GM21367 (cell line): ENCODE measurements around the gene STOML2.
"Not testable (repeated sequence)": the region's sequence is repeated elsewhere in the genome, so short reads cannot be mapped to it uniquely, and the experiment has no call there.

ENCODE experiments used
- ATAC-seq: cut with Tn5 transposase; IDR thresholded peaks from one replicate; pipeline ENCODE4 v1.9.1; 2021; ENCODE audit not compliant: unreplicated experiment

The STOML2 gene, protein sequence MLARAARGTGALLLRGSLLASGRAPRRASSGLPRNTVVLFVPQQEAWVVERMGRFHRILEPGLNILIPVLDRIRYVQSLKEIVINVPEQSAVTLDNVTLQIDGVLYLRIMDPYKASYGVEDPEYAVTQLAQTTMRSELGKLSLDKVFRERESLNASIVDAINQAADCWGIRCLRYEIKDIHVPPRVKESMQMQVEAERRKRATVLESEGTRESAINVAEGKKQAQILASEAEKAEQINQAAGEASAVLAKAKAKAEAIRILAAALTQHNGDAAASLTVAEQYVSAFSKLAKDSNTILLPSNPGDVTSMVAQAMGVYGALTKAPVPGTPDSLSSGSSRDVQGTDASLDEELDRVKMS

DNA sequence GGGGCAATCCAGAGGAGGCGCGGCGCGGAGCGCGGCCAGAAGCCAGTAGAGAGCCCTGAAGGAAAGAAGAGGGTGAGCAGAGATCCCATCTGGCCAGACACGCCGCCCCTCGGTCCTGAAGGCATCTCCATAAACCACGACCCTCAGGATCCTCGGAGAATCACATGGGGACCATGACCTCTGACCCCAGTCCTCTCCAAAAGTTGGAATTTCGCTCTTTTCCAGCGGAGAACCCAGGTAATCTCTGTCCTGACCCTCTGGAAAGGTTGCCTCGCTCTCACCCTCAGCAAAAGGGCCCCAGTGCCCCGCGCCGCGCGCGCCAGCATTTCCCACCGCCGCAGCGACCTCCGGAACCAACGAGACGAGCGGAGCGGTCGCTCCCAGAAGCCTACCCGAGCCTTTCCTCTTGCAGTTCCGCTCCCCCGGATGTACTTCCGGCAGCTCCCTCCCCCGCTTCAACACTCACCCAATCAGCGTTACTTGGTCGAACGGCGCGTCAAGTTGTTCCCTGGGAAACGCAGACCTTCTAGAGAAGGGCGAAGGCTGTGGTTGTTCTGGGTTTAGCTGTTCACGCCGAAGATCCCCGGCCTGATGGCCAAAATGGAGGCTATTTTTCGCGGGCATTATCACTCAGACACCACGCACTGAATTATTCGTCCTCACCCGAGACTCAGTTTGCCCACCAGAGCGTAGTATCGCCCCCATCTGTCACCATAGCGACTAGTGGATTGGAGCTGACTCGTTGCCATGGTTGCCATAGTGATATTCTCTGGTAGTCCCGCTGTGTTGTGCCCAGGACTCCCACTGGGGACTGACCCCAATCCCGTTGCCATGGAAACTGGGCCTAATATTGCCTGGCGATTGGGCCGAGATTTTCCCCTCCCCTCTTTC lies at the start of gene STOML2:
Gene STOML2, minus strand, starts transcription at position 363 of the 891 bp plus-strand sequence. Its CDS starts 37 bp downstream, at position 326.
- ATAC-seq, result peak; percentile 86

DNA sequence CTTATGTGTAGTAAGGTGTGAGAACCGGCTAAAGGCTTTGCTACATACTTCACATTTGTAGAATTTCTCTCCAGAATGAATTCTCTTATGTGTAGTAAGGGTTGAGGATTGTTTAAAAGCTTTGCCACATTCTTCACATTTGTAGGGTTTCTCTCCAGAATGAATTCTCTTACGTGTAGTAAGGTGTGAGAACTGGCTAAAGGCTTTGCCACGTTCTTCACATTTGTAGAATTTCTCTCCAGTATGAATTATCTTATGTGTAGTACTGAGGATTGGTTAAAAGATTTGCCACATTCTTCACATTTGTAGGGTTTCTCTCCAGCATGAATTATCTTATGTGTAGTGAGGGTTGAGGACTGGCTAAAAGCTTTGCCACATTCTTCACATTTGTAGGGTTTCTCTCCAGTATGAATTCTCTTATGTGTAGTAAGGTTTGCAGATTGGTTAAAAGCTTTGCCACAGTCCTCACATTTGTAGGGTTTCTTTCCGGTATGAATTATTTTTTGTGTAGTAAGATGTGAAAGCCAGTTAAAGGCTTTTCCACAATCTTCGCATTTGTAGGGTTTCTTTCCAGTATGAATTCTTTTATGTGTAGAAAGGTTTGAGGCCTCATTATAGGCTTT lies 45.1 kb upstream of the STOML2 start:
- ATAC-seq, result not testable (repeated sequence)

DNA sequence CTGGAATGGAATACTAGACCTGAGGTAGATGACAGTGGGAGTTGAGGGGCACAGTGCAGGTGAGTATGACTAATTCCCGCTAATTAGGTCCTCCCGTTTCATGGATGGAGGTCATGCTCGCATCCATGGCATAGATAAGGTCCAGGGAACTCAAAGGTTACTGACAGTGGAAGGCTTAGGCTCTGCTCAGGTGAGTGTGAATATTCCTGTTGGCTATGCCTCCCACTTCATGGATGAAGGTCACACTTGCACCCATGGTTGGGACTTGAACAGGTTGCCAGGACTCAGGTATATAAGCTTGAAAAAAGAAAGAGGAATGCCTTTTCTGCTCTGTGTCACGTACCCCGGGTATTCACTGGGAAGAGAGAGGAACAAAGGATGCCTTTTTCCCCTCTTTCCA lies 39.1 kb upstream of the STOML2 start:
- no peak for ATAC-seq

DNA sequence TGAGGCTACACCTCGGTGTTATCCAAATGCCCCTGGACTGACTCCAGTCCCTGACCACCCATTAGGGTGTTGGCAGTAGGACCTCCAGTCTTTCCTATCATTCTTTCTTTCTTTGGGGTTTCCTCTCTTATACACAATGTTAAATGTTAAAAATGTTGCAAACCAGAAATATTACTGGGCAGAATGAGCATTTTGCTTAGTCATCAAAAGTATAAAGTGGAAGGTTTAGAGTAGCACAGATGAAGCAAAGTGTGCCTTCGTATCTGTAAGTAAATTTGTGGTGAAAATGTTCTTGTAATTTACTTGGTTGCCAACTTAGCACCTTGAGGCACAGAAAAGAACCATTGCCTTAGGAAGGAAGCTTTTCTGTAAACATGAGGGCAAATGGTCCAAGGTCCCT lies 37.2 kb upstream of the STOML2 start:
- no peak for ATAC-seq

DNA sequence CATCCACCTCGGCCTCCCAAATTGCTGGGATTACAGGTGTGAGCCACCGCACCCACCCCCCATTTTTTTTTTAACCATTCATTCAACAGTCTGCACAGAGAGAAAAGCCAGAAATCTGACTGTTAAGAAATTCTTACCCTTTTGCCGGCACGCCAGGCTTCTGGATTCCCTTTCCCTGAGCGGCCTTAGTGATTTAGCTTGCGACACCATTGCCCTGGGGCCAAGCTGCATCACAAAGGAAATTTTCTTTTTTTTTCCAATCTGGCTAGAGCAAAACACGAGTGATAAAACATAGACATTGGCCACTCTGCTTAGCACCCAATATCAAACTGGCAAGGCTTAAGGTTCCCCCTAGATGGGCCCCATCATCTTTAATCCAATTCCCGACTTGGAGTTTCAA lies 33.9 kb upstream of the STOML2 start:
- no peak for ATAC-seq

DNA sequence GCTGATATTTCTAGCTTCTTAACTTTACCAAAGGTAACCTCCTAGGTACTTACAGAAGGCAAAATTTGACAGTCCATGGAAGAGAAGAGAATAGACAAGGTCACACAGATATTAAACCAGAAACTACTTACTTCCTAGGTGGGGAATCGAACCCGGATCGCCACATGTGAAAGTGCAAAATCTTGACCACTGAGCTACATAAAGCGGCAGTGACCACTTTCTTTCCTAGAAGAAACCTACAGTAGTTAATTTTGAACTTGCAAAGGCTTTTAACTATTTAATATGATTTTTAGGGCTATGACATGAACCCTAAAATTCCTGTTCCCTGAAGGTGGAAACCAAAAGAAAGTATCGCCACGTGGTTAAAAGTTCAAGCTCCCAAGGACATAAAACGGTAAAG lies 33.1 kb upstream of the STOML2 start:
- no peak for ATAC-seq

DNA sequence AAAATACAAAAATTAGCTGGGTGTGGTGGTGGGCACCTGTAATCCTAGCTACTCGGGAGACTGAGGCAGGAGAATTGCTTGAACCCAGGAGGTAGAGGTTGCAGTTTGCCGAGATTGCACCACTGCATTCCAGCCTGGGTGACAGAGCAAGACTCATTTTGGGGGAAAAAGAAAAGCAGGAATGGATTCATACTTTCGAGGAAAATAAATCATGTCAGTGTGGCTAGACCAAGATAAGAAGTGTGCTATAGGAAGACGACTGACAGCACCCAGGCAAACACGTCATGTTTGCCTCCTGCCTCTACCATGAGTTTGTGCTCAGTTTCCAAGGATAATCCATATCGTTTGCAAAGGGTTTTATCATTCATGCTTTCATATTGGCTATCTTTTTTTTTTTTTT lies 32.0 kb upstream of the STOML2 start:
- ATAC-seq, result no peak

DNA sequence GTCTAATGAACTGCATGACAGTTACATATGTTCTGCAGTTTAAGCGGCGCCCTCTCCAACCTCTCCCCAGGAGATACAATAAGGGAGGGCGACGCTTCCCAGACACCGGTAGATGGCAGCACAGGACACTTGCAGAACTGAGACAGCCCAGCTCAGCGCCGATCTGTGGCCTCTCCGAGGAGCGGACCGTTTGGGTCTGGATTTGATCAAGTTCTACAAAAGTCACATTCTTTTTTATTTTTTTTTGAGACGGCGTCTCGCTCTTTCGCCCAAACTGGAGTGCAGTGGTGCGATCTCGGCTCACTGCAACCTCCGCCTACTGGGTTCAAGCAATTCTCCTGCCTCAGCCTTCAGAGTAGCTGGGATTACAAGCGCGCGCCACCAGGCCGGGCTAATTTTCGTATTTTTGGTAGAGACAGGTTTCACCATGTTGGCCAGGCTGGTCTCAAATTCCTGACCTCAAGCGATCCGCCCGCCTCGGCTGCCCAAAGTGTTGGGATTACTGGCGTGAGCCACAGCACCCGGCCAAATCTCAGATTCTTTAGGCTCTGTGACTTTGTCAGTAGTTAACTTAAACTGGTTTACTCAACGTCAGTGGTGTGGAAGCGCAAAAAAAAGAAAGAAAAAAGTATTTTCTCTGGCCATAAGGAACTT lies 14.1 kb upstream of the STOML2 start:
- peak; percentile 30 for ATAC-seq

DNA sequence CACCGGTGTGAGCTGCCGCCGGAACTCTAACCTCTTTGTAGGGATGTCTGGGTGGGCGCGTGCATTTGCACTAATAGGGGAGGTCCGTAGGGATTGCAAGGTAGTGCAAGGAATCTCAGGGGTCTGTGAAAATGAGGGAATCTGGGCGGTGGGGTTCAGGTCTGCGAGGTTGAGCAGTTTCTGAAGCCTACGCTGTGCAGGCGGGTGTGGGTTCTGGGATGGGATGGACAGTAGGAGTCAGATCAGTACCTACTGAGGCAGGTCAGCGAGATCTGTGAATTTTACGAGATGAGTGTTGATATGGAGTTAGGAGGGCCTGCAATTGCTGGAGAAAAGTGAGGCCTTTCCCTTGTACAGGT lies 13.6 kb upstream of the STOML2 start:
- ATAC-seq, result no peak

DNA sequence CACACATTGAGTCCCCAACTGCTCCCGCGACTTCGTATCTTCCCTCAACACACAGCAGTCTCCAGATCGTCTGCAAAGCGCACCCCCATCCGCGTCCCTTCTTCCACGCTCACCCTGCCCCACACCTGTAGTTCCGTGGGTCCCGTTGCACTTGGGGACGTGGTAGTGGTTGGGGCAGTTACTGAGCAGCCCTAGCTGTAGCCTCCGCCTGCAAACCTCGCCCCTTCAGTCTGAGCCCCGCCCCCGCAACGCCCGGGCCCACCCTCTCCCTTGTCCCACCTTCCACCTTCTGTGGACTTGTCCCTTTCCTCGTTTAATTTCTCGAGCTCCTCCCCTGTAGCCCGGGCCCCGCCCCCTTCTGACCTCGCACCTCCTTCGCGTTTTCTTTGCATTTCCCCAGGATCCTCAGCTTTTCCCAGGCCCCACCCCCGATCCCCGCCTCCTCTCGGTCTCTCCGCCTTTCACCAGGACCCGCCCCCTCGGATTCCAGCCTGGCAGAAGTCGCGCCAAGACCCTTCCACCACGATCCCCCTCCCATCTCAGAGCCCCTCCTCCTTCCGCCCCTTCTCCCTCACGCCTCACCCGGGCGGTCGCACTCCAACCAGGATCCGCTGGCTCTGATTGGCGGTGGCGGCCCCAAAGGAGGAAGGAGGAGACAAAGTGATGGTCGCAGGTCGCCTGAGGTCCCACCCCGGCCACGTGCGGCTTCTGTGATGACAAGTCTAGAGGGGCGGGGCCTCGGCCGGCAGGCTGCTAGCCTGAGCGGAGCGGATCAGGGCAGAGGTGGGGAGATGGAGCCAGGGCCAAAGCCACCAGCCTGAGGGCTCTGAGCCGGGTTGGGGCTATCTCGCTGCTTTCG lies 13.0 kb upstream of the STOML2 start, which contains the start of gene ATOSB:
Gene ATOSB, minus strand, starts transcription at position 183 of the 859 bp plus-strand sequence. CDS start 7,588 bp downstream, outside the sequence.
- ATAC-seq, result peak; percentile 52

DNA sequence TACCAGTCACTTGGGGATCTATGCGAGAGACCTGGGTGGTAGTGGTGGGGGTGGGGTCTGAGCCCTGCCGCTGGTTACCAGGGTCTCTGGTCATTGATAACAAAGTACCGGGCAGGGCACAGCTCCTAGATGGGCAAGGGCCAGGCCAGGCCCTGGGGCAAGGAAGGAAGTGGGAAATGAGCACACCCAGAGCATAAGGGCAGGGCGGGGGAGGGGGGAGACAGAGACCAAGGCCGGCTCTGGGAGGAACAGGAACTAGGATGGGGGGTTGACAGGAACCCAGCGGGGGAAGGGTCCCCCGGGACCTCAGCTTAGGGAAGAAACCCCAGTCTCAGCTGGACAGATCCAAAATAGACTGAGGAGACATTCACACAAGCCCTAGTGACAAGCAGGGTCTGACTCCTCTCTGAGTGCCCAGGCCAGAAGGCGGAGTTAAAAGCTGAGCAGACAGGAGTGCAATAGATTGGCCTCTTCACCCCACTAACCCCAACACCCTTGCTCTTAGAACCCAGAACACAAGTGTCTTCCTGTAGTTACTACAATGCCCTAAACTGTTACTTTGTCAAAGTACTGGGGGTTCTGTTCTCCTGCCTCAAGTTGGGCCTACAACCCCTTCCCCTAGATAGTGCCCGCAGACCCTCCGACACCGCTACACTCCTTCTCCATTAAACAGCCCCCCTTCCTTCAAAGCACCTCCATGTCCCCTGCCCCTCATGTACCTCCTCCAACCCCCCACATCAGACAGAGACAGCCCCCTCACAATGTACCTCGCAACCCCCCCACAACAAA lies 12.1 kb upstream of the STOML2 start:
- ATAC-seq, result no peak

DNA sequence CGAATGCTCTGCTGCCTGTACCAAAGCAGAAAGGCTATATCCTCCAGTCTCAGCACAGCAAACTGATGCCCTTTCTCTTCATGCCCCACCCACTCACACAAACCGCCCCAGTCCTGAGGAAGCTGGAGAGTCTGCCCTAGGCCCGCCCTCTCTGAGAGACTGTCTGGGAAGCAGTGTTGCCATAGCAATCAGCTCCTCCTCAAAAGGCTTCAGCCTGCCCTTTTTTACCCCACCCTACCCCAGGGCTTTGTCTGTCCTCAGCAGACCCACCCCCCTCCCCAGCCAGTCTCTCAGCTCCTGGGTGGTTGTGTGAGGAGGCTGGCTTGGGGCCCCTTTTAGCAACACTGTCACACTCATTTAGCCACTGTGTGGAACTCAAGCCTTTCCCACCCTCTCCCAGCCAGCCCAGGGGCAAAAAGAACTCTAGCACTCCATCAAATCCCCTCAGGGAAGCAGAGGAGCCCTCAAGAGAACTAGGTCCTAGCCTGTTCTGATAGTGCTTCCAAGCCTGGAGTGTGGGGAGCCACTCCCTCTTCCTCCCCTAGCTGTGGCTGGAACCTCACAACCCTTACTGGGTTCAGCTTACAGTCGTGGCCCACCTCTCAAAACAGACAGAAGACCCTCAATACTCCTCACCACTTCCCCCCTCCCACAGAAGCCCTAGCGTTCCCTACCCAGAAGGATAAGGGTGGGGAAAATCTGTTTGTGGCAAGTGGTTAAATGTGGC lies 11.3 kb upstream of the STOML2 start:
- ATAC-seq, result no peak

DNA sequence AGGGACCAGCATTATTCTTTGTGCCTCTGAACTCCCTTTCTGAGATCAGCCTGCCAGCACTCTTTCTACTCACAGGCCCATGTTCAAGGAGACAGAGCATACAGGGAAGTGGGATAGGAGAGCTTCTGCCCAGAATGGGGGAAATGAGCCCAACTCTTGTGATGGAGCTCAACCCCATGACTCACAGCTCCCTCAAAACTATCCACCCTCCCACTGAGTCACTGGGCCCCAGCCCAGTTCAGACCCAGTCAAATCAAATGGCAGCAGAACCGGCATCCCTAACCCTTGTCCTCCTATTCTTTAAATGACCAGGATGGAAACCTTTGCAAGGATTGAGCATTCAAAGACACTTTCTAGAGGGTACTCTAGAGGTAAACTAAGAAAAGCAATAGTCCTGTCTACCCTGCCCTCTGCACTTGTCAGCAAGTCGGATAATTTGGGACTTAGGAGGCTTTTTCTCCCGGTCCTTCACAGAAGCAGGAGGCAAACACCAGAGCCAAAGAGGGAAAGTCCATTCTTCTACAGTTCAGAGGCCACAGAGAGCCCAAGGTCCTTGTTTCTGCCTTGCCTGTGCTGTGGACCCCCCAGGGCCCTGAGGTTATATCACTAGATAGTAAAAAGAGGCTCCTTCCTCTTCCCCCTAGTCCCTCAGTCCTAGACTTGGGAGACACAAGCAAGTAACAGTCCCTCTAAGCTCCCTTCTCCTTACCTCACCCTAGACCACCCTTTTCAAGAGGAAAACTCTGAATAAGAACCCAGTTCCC lies 9.5 kb upstream of the STOML2 start:
- no peak for ATAC-seq

DNA sequence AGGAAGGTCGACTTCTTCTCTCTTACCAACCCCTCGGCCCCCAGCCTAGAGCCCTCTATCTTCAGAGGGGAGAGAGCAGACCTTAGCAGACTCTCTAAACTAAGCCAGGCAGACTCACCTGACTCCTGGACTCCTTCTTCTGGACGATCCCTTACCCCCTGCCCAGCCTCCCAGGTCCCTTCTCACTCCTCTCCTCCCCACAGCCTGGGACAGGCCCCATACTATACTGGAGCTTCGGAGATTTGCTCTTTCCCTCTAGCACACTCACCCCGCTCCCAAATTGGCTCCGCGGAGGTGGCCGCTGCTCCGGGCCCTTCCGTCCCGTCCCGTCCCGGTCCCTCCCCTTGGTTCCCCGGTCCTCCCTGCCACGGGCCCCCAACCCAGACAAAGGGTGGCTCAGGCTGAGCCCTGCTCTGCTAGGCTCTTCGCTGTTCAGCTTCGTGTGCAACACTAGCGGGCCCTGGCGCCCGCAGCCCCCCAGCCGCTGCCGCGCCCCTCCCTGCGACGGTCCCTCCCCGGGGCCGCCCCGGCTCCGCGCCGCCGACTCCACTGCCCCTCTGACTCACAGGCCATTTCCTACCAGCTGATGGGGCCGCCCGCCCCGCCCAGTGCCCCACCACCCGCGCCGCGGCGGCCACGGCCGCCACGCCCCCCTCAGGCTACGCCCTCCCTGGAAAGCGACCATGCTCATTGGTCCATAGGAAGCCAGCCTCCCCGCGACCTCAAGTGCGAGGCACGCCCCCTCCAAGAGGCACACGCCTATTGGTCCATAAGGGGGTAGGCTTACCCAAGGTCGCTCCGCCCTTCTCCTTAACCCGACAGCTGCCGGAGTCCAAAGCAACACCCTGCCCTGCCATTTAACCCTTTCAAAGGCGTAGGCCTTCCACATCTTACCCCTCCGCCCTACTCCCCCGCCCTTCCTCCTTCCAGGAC lies 8.3 kb upstream of the STOML2 start:
- peak; percentile 57 for ATAC-seq

DNA sequence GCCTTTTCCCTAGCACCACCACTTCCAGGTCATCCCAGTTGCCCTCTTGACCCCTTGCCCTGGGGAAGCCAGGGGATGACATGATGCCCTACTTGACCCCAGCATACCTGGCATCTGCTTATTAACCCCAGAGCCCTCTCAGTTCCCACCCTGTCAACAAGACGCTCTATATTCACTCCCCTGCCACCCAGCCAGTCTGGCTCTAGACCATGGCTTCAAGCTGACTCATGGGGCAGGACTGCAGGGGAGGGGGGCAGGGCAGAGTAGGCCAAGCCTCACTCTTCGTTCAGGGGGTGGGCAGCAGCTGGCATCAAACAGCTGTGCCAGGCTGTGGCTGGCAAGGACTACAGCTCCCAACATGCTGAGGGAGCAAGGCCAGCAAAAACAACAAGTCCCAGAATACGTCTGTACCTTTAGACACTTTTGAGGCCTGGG lies 7.4 kb upstream of the STOML2 start:
- no peak for ATAC-seq

DNA sequence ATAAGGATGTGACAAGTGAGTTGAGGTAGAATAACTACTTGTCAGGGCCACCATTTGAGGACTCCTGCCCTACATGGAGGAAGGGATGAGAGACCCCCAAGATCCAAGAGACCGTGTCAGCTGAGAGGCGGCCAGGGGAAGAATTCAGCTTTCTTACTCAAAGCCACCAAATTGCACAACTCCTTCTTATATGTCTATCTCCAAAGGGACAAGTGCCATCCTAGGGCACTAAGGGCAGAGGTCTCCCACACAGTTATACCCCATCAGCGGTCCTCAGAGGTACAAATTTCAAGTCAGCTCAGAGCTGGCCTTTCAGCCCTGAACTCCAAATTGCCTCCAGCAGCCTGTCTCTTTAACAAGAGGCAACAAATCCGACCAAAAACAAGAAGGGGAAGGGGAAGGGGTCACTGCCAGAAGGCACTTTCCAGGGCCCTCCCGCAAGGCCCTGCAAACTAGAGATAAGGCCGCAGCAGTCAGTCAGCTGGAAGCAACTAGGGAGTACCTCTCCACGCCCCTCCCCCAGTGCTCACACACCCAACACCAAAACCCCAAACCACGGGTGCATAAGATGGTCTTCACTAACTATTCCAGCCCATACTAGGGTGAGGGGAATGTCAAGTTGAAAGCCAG lies 6.1 kb upstream of the STOML2 start:
- ATAC-seq, result no peak
